GM13977 (cell line): ENCODE results near the gene TRPC5OS.

Experiments used
- DNase-seq: peaks from one replicate; pipeline ENCODE4 v3.0.0; 2012; ENCODE audit warnings: low spot score
- in situ Hi-C: fragments of 300-500 bp; cut with MboI; formaldehyde crosslinking; loops from one replicate; pipeline ENCODE4 v1.12.0; 2022; ENCODE audit warnings: low sequenced_read_pairs, low pct_unique_long_range_greater_than_20kb, mixed read lengths, inconsistent platforms; ENCODE audit not compliant: unreplicated experiment
- TF ChIP-seq, protein P1 (sequence below): IDR thresholded peaks from 2 replicates; pipeline ENCODE4 v1.5.1; 2012; ENCODE audit warnings: mild to moderate bottlenecking, control low read depth; ENCODE audit not compliant: insufficient read depth; ENCODE audit errors: extremely low read depth, missing control alignments

Gene TRPC5OS

DNA sequence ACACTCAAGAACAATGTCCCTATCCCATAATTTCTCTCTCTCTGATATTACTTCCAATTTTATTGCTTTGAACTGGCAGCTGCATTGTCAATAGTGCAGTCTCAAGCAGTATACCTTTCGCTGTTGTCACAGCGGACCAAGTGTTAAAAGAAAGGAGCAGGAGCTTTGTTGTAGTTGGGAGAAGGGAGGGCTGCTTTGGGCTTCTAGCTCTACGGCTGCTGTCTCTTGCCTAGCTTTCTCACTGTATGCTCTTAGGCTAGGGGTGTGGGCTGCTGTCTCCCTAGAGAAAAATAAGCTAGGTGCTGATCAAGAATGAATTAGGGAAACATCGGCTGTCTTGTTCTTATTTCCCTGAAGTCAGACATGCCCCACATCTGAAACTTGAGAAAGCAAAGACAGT is 52.5 kb downstream of the TRPC5OS start:
- TF ChIP-seq, protein P1, sequence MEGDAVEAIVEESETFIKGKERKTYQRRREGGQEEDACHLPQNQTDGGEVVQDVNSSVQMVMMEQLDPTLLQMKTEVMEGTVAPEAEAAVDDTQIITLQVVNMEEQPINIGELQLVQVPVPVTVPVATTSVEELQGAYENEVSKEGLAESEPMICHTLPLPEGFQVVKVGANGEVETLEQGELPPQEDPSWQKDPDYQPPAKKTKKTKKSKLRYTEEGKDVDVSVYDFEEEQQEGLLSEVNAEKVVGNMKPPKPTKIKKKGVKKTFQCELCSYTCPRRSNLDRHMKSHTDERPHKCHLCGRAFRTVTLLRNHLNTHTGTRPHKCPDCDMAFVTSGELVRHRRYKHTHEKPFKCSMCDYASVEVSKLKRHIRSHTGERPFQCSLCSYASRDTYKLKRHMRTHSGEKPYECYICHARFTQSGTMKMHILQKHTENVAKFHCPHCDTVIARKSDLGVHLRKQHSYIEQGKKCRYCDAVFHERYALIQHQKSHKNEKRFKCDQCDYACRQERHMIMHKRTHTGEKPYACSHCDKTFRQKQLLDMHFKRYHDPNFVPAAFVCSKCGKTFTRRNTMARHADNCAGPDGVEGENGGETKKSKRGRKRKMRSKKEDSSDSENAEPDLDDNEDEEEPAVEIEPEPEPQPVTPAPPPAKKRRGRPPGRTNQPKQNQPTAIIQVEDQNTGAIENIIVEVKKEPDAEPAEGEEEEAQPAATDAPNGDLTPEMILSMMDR: no peak
- DNase-seq: no peak
- in situ Hi-C loops: no loop called here
